ENCODE data around the gene GPR146. TPM values are rescaled to one million over a fixed set of nuclear protein-coding genes. Genes with fewer than 3 reads are reported as not detected.

Gene GPR146
- total and polyA plus RNA-seq, 9 of the 15 experiments (the other 6 are each of a cell fraction or from before 2014, with no cell fraction given), result 0.22 to 3.6 (median 0.64) TPM; not detected in 2

GRCh38 chr7:1044189-1045068 lies at the start of gene GPR146 (continued):
- TF ChIP-seq ZNF134 (CRISPR knock-in tag; conservative IDR thresholded peaks at IDR 0.05) (peak; percentile 69; the same call in 1 of the 2 replicates), TAF7 (tag; IDR thresholded peaks at IDR 0.05) (no peak), JUN (IDR thresholded peaks at IDR 0.05; ENCODE audit: borderline replicate concordance, low read depth, low read length) (no peak), JUN (CRISPR knock-in tag; IDR thresholded peaks at IDR 0.05; ENCODE audit: borderline replicate concordance) (no peak), ZNF780A (CRISPR knock-in tag; IDR thresholded peaks at IDR 0.05) (no peak), SAP30 (IDR thresholded peaks at IDR 0.05; ENCODE audit: borderline replicate concordance, insufficient read depth, low read depth, low read length, poor library complexity, severe bottlenecking) (peak; percentile 86), DIDO1 (tag; IDR thresholded peaks at IDR 0.05; ENCODE audit: low read depth) (no peak), USF2 (CRISPR knock-in tag; IDR thresholded peaks at IDR 0.05) (peak; percentile 66), MGA (IDR thresholded peaks at IDR 0.05) (no peak), MTF1 (CRISPR knock-in tag; IDR thresholded peaks at IDR 0.05; ENCODE audit: borderline replicate concordance) (no peak), ETV6 (IDR thresholded peaks at IDR 0.05; ENCODE audit: borderline replicate concordance in 1 of 2, low read depth in 2 of 2, low read length in 1 of 2) (no peak), ETV6 (CRISPR knock-in tag; IDR thresholded peaks at IDR 0.05; ENCODE audit: borderline replicate concordance) (no peak), MYC (IDR thresholded peaks at IDR 0.05; ENCODE audit: low read depth, low read length) (peak; percentile 79), MYC (CRISPR knock-in tag; IDR thresholded peaks at IDR 0.05; ENCODE audit: borderline replicate concordance, low read depth) (no peak)
